Suppressor macrophage (primary cell): ENCODE results near the gene FKBP6.
"Not testable (repeated sequence)": the region's sequence is repeated elsewhere in the genome, so short reads cannot be mapped to it uniquely, and the experiment has no call there.

Source experiments
- DNase-seq, 4 experiments: peaks; one replicate each; pipeline ENCODE4 v3.0.0-alpha.2; 2020 to 2022

FKBP6 gene

DNA sequence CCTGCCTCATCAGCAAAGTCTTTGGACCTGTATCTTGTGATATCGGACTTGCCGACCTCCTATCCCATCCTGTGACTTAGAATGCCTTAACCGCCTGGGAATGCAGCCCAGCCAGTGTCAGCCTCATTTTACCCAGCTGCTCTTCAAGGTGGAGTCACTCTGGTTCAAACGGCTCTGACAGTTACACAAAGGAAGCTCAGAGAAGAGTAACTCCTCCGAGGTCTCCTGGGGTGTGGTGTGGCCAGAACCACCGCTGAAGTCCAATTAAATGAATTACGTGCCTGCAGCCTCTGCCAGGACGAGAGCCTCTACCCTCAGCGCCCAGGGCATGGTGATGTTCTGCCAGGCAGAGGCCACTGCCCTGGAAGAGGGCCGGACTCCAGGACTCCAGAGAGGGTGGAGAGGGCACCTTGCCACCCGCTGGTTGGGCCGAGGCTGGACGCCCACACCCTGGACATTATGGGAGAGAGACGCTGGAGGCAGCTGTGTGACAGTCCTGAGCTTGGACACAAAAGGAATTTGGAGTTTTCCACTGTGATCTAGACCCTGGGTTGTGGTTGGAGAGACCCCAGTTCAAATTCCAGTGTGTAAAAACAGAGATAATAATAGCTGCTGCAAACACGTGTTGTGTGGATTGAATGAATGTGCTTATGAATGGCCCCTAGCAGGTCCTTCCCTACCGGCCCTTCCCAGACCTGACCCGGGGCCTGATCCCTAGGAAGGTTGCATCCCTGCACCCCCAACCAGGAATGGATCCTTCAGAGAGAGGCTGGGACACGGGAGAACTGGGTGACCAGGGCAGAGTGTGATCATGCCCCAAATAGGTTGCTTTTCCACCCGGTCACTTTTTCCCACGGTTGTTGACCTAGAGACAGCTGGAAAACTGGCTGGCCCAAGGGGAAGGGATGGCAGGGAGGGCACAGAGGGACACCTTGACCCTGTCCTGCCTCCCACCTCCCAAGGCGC, 67.9 kb downstream of the FKBP6 start:
- DNase-seq: no peak

DNA sequence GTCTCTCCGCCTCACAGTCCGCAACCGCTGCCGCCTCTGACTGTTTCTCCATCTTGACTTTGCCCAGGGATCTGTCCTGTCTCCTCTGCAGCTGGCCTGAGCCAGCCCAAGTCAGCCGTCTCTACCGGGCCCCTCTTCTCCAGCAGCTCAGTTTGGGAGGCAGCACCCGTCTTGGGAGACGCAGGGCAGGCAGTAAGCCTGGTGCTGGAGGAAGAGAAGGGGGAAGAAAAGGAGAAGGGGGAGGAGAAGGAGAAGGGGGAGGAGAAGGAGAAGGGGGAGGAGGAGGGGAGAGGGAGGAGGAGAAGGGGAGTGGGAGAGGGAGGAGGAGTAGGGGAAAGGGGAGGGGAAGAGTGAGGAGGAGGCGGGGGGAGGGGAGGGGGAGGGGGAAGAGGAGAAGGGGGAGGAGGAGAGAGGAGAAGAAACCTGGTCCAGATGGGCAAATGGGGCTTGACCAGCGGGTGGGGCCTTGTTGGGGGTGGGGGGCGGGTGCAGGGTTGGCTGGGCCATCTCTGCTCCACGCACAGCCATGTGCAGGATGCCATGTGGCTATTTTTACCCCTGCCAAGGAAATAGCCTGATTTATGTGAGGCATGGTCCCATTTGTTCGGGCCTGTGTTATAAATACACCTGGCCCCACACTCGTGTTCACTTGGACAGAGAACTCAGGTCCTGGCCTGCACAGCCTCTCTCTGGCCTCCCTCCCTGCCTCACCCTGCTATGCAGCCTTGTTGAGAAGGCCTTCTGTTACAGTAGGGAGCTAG, 69.7 kb downstream of the FKBP6 start:
- DNase-seq: no peak

DNA sequence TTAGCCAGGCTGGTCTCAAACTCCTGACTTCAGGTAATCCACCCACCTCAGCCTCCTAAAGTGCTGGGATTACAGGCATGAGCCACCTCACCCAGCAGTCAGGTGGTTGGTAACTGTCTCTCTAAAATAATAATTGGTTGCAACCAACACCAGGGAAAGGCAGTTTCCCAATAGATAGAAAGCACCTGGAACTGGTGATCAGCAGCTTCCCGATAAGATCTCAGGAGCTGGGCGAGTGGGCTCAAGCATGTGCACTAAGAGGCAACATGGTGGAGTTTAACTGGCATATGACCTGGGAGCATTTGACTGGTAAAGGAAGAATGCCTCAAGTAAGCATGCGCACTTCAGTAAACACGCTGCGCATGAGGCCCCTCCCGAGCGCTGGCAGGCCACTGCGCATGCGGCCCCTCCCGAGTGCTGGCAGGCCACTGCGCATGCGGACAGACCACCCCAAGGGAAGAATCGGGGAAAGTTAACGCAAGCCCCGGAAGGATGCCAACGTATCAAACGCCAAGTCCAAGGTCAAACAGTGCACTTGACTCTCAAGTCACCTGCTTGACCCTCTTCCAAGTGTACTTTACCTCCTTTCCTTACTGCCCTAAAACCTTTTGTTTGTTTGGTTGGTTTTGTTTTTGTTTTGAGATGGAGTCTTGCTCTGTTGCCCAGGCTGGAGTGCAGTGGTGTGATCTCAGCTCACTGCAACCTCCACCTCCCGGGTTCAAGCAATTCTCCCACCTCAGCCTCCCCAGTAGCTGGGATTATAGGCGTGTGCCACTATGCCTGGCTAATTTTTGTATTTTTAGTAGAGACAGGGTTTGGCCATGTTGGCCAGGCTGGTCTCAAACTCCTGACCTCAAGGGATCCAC, 71.5 kb downstream of the FKBP6 start:
- DNase-seq: peak; percentile 53 to 80 (median 60)

DNA sequence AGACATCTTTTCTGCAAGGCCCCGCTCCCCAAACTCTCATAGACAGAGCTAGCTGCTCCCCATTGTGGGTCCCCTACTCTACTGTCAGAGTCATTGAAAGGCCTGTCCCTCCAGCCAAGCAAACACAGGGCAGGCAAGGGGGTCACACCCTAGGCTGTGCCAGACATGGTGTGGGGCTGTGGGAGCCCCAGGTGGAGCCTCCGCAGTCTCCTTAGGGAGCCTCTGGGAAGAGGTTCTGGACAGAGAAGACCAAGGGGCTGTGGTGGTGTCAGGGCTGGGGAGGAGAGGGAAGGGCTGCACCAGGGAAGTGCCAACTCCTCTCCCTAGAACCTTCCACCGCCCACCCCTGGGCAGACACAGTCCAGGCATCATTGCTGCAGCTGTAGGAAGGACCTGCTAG, 76.9 kb downstream of the FKBP6 start:
- not testable (repeated sequence) for DNase-seq
